WTC11 (cell line): ENCODE measurements around the gene CCSER2. TPM values are rescaled to one million over a fixed set of nuclear protein-coding genes. Genes with fewer than 3 reads are reported as not detected.

Experiments used
- ATAC-seq: fragments of 200-7000 bp; cut with Tn5 transposase; 2 replicates; pipeline ENCODE4 v1.10.0; 2021; ENCODE audit warnings: mild to moderate bottlenecking, moderate library complexity
- CTCF ChIA-PET: fragments of 300-600 bp; sonication (Branson Sonifier 250); formaldehyde crosslinking; loops from one replicate; lab custom pipeline; 2021; ENCODE audit warnings: antibody characterized with exemption; lab: Charles Lee
- POLR2A ChIA-PET: fragments of 350-600 bp; sonication (Branson Sonifier 250); formaldehyde crosslinking; loops from one replicate; lab custom pipeline; 2021; ENCODE audit warnings: antibody characterized with exemption; lab: Charles Lee
- DNase-seq: peaks from one replicate; pipeline ENCODE4 v3.0.0; 2021; ENCODE audit warnings: low spot score
- H3K27ac Mint-ChIP-seq: 2 replicates; pipeline ENCODE4 v1.8.0; 2021; ENCODE audit warnings: mixed read lengths
- H3K27me3 Mint-ChIP-seq: 2 replicates; pipeline ENCODE4 v1.8.0; 2021; ENCODE audit warnings: low read depth, mild to moderate bottlenecking, moderate library complexity, mixed read lengths
- H3K36me3 Mint-ChIP-seq: 2 replicates; pipeline ENCODE4 v1.8.0; 2021; ENCODE audit warnings: mixed read lengths
- H3K4me1 Mint-ChIP-seq: 2 replicates; pipeline ENCODE4 v1.8.0; 2022; ENCODE audit warnings: mixed read lengths
- H3K4me3 Mint-ChIP-seq: 2 replicates; pipeline ENCODE4 v1.8.0; 2021; ENCODE audit warnings: mild to moderate bottlenecking, moderate library complexity, mixed read lengths
- H3K9me3 Mint-ChIP-seq: 2 replicates; pipeline ENCODE4 v1.8.0; 2021; ENCODE audit warnings: mixed read lengths
- CREB1 ChIP-seq: sonication (generic); formaldehyde crosslinking; IDR thresholded peaks from 2 replicates; pipeline ENCODE4 v1.8.0; 2023; ENCODE audit warnings: mild to moderate bottlenecking, missing genetic modification reagents
- CTCF ChIP-seq: fragments of 200-600 bp; IDR thresholded peaks from 2 replicates; pipeline ENCODE4 v1.8.0; 2022; ENCODE audit warnings: antibody characterized with exemption
- EMX1 ChIP-seq: fragments of 250-450 bp; sonication (Bioruptor Pico); IDR thresholded peaks from 2 replicates; pipeline ENCODE4 v1.8.0; 2021; ENCODE audit warnings: mild to moderate bottlenecking
- ERG ChIP-seq: fragments of 250-450 bp; sonication (Bioruptor Pico); IDR thresholded peaks from 2 replicates; pipeline ENCODE4 v1.8.0; 2021; ENCODE audit warnings: mild to moderate bottlenecking
- ETV6 ChIP-seq: sonication (generic); formaldehyde crosslinking; IDR thresholded peaks from 2 replicates; pipeline ENCODE4 v1.8.1; 2022; ENCODE audit warnings: mild to moderate bottlenecking, missing genetic modification reagents
- GRHL2 ChIP-seq: fragments of 250-450 bp; sonication (Bioruptor Pico); IDR thresholded peaks from 2 replicates; pipeline ENCODE4 v1.8.0; 2022; ENCODE audit warnings: mild to moderate bottlenecking, moderate library complexity; ENCODE audit not compliant: insufficient replicate concordance, severe bottlenecking
- HMGA2 ChIP-seq: fragments of 250-450 bp; sonication (Bioruptor Pico); IDR thresholded peaks from 2 replicates; pipeline ENCODE4 v1.4.0; 2021; ENCODE audit warnings: mild to moderate bottlenecking, moderate library complexity
- IRF2 ChIP-seq: sonication (generic); formaldehyde crosslinking; IDR thresholded peaks from 2 replicates; pipeline ENCODE4 v1.8.0; 2022; ENCODE audit warnings: low read depth, missing genetic modification reagents, borderline replicate concordance
- MAX ChIP-seq: sonication (generic); formaldehyde crosslinking; IDR thresholded peaks from 2 replicates; pipeline ENCODE4 v1.8.0; 2022; ENCODE audit warnings: mild to moderate bottlenecking, missing genetic modification reagents
- NFYB ChIP-seq: sonication (generic); formaldehyde crosslinking; conservative IDR thresholded peaks from 2 replicates; pipeline ENCODE4 v1.8.0; 2022; ENCODE audit warnings: low read depth, missing genetic modification reagents
- NR2C2 ChIP-seq: sonication (generic); formaldehyde crosslinking; IDR thresholded peaks from 2 replicates; pipeline ENCODE4 v1.8.0; 2022; ENCODE audit warnings: mild to moderate bottlenecking, missing genetic modification reagents
- SMAD4 ChIP-seq: sonication (generic); formaldehyde crosslinking; IDR thresholded peaks from 2 replicates; pipeline ENCODE4 v1.8.0; 2022; ENCODE audit warnings: mild to moderate bottlenecking, missing genetic modification reagents
- STAT6 ChIP-seq: sonication (generic); formaldehyde crosslinking; conservative IDR thresholded peaks from 2 replicates; pipeline ENCODE4 v1.8.1; 2023; ENCODE audit warnings: mild to moderate bottlenecking, low read depth, missing genetic modification reagents, moderate library complexity
- TCF7 ChIP-seq: sonication (generic); formaldehyde crosslinking; IDR thresholded peaks from 2 replicates; pipeline ENCODE4 v1.8.0; 2022; ENCODE audit warnings: mild to moderate bottlenecking, low read depth, missing genetic modification reagents, moderate library complexity
- ZNF121 ChIP-seq: sonication (generic); formaldehyde crosslinking; IDR thresholded peaks from 2 replicates; pipeline ENCODE4 v1.8.0; 2023; ENCODE audit warnings: missing genetic modification reagents
- ZNF281 ChIP-seq: sonication (generic); formaldehyde crosslinking; IDR thresholded peaks from 2 replicates; pipeline ENCODE4 v1.8.0; 2023; ENCODE audit warnings: mild to moderate bottlenecking, missing genetic modification reagents
- ZNF396 ChIP-seq: fragments of 250-450 bp; sonication (Bioruptor Pico); IDR thresholded peaks from 2 replicates; pipeline ENCODE4 v1.8.0; 2021; ENCODE audit warnings: mild to moderate bottlenecking, moderate library complexity, borderline replicate concordance
- ZNF416 ChIP-seq: fragments of 250-450 bp; sonication (Bioruptor Pico); IDR thresholded peaks from 2 replicates; pipeline ENCODE4 v1.9.0; 2021; ENCODE audit warnings: mild to moderate bottlenecking, inconsistent platforms
- ZNF423 ChIP-seq: fragments of 250-450 bp; sonication (Bioruptor Pico); IDR thresholded peaks from 2 replicates; pipeline ENCODE4 v2.1.2; 2022; ENCODE audit warnings: mild to moderate bottlenecking, moderate library complexity
- ZSCAN18 ChIP-seq: fragments of 250-450 bp; sonication (Bioruptor Pico); IDR thresholded peaks from 2 replicates; pipeline ENCODE4 v2.1.2; 2022; ENCODE audit warnings: mild to moderate bottlenecking, moderate library complexity
- total RNA-seq: library from RNA; stranded (reverse); gene quantifications from 3 replicates; pipeline ENCODE4 v1.2.3, GENCODE V29; 2021

CCSER2 gene
- total RNA-seq, 1 experiment from 2014 or later, result 30.6 TPM

- TF ChIP-seq GRHL2 (CRISPR knock-in tag) (no peak), ETV6 (CRISPR knock-in tag) (no peak), ZNF396 (CRISPR knock-in tag) (no peak), ZNF121 (CRISPR knock-in tag) (no peak), HMGA2 (CRISPR knock-in tag) (no peak), ZNF423 (CRISPR knock-in tag) (no peak), ZSCAN18 (CRISPR knock-in tag) (no peak), SMAD4 (CRISPR knock-in tag) (no peak), ZNF281 (CRISPR knock-in tag) (no peak), CTCF (no peak), CREB1 (CRISPR knock-in tag) (no peak), ERG (CRISPR knock-in tag) (no peak)
Observed at GRCh38 chr10:84552478-84552877, 224.1 kb downstream of the CCSER2 start (continued).

- Mint-ChIP-seq H3K36me3 (no peaks in the 10 kb centered on the region), H3K4me1 (peaks cover 22% of the 10 kb centered on the region), H3K9me3 (peaks cover 5% of the 10 kb centered on the region), H3K27me3 (no peaks in the 10 kb centered on the region; the same call in 1 of the 2 replicates), H3K4me3 (no peak overlapping the region), H3K27ac (no peak overlapping the region)
- DNase-seq, result no peak
- ChIA-PET POLR2A (no interaction called here), CTCF (interaction anchor here (1.0 to 2.0 kb wide), 3 partner anchors 9 to 22 kb away, joined by 3 to 10 read pairs (median 4); no protein-coding TSS in a partner anchor)
- no peak for ATAC-seq
- TF ChIP-seq NFYB (no peak), EMX1 (no peak), TCF7 (CRISPR knock-in tag) (no peak), STAT6 (no peak), MAX (CRISPR knock-in tag) (no peak), ZNF416 (CRISPR knock-in tag) (no peak), ZNF281 (CRISPR knock-in tag) (no peak), ZNF121 (CRISPR knock-in tag) (no peak), IRF2 (CRISPR knock-in tag) (no peak), NR2C2 (CRISPR knock-in tag) (no peak)
Observed at GRCh38 chr10:84562592-84562991, 234.2 kb downstream of the CCSER2 start.
